HG03103 (cell line): Measurements from ENCODE around the gene ADNP2.

Experiments
- ATAC-seq: cut with Tn5 transposase; IDR thresholded peaks from one replicate; pipeline ENCODE4 v1.9.1; 2021; ENCODE audit warnings: low read depth; ENCODE audit not compliant: unreplicated experiment

ADNP2 gene

DNA sequence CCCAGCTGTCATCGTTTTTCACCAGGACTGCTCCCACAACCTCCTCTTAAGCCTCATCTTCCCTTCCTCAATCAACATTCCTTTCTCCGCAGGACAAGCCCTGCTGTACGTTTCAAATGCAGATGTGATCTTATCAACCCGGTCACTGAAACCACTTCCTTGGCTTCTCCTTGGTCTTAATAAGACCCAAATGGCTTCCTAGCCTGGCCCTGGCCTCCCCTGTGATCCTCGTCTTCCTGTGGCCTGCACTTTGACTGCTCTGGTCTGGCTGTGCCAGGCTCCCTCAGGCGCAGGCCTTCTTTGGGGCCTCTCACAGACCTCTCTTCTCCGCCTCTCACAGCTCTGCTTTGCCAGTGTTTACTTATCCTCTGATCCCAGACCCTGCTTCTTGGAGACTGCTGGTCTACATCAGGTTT is 4.7 kb upstream of the ADNP2 start:
- ATAC-seq: no peak

DNA sequence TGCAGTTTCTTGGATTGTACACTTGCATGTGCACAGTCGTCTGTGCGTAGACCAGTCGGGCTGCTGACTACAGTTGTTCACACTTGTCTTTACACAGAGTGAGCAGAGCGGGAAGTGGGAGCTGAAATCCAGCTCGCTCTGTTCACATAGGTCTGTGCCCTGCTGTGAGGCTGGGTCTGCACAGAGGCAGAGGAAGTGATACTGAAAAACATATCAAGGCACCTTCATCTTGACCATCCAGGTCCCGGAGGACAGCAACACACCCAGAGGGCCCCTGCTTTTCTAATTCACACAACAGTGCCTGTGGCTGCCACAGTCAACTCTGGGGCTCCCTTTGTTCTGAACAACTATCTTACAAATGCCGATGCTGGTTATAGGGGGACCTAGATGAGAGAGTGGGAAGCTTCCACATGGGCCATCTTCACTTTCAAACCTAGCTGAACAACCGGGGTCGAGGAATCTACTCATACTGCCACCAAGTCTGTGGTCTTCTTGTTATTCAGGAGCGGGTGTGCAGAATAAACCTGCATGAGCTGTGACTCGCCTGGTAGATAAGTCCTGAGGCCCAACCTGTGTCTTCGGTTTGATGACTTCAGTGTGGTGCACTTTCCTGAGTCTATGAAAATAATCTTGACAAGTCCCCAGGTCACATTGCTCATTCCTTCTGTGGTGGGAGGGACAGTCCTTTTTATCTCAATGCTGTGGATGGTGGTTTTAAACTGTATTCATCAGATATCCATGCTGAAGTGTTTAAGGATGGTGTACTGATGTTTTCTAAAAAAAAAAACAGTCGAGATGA is 3.5 kb upstream of the ADNP2 start:
- ATAC-seq: peak; percentile 47

DNA sequence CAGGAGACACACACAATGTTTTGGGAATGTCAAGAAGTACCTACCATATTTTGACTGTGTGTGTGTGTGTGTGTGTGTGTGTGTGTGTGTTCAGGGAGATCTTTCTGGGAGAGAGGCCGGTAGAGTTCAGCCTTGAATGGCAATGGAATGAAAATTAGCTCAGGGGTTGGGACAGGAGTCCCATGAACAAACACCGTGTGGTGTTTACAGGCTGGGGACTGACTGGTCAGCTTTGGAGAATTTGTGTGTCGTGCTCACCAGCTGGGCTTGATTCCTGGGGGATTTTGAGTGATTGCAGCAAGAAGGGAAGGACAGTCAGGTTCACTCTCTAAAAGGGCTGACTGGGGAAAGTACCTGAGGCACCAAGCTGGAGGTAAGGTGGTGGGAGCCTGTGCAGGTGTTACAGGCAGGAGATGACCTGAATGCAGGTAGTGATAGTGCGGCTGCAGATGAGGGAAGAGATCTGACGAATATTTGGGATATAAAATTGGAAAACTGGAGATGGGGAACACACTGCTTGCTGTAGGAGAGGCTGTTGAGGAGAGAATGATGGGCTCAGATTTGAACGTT is 2.5 kb upstream of the ADNP2 start:
- ATAC-seq: no peak

DNA sequence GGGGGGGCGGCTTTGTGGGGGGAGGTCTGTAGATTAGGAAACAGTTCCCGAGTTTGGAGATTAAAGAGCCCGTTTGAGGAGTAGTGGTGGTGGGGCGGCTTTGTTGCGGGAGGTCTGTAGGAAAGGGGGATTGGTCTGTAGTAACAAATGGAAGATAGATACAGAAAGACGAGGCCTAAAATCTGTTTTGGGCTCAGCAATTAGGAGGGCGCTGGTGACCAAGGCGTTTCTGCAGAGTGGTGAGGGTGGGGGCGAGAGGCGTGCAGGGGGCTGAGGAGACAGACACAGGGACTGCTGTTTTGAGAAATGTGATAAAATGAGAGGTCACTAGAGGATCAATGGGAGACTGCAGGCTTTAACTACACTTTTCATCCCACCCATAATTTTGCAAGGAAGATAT is 1.6 kb upstream of the ADNP2 start:
- no peak for ATAC-seq

DNA sequence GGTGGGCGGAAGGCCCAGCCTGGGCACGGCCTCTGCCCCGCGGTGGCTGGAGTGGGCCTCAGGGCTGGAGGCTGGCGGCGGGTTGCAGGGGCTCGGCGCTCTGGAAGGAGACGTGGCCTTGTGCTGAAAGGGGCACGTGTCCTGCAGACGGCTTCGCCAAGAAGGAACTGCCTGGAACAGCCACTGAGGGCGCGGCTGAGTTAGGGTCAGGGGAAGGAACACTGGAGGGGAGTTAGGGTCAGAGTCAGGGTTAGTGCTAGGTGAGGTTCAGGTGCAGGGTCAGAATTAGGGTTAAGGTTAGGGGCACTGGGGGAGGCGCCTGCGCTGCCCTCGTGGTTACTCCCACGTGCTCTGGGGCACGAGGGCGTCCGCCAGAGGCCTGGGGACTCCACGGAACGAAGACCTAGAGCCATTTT is 933 bp upstream of the ADNP2 start:
- no peak for ATAC-seq

DNA sequence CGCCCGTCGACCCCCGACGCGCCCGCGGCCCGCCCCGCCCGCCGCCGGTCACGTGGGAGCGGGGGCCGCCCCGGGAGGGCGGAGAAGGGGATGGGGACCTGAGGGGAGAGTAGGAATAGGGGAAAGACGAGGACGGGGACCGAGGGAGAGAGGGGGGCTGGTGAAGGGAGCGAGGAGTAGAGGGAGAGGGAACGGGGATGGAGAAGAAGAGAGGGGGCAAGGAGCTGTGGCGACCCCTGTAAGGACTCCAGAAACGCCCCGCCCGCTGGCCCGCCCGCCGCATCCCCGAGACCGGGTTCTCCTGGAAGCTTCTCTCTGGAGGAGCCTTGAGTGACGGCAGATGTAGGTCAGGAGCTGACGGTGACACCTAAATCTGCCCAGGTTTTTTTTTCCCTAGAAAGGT is 615 bp downstream of the ADNP2 start:
- no peak for ATAC-seq

DNA sequence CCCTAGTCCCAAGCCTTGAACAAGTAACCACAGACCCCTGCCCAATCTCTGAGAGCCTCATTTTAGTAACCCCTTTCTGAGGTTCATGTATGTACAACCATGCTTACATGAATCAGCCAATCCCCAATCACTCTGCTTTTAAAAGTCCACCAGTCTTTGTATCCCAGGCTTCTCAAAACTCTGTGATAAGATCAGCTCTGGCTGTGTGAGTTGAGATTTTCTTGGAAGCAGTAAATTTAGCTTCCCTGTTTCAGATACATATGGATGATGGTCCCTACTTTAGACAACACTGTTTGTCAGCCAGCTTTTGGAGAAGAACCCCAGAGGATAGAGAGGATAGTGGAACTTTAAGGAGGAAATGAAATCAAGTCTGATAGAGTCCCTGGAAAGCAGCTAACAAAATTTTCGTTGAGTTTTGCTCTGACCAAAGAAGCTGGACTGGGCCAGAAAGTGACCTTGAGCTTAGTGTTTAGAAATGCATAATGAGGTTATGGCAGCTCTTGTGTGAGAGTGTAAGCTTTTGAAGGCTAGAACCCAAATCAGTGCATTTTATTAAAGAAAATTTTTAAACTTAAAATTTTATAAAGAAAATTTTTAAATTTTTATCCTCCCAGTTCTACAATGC is 3.7 kb downstream of the ADNP2 start:
- ATAC-seq: no peak

DNA sequence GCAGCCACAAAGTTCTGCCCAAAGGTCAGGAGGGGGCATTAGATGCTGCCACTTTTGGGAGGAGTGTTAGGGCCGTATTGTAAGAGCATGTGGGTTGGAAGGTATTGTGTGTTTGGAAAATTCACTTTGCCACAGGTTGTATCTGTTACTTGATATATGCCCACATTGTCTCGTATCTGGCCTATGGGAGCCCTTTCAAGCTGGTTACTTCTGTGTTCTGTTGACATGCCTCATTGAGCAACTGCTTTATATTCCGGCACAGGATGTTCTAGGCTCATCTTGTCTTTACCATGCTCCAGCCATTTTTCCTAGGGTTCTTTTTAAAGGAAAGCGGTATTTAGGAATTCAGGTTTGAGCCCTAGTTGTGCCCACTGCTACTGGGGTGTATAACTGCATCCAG is 6.0 kb downstream of the ADNP2 start:
- ATAC-seq: no peak

DNA sequence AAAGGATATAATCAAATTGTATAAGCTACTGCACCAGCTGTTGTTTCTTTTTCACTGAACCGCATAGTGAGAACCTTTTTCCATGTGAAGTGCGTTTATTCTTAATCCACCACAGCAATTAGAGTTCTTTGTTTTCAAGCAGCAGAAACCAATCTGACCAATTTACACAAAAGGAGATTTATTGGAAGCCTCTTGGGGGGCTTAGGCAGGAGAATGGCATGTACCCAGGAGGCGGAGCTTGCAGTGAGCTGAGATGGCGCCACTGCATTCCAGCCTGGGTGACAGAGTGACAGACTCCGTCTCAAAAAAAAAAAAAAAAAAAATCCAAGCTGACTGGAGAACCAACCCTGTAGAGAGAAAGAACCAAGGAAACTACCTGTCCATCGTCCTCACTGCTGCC is 10.0 kb downstream of the ADNP2 start:
- ATAC-seq: no peak

DNA sequence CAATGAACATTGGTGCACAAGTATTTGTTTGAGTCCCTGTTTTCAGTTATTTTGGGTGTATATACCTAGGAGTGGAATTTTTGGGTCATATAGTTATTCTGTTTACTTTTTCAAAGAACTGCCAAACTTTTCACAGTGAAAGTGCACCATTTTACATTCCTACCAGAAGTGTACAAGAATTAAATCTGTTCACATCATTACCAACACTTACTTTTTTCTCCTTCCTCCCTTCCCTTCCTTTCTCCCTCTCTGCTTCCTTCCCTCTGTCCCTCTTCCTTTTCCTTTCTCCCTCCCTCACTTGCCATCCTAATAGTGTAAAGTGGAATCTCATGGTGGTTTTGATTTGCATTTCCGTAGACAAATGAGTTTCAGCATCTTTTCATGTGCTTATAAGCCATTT is 11.9 kb downstream of the ADNP2 start:
- ATAC-seq: no peak

DNA sequence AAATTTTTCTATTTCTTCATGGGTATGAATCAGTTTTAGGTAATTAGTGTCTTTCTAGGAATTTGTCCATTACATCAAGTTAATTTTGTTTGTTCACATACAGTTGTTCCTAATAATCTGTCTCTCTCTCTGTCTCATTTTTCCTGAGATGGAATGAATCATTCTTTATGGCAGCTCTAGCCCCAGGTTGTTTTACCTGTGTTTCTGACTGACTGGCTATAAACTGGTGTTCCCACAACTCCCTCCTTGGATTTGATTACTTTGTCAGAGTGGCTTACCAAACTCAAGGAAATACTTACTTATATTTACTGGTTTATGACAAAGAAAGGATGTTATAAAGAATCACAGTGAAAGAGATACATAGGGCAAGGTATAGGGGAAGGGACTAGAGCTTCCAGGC is 15.1 kb downstream of the ADNP2 start:
- no peak for ATAC-seq

DNA sequence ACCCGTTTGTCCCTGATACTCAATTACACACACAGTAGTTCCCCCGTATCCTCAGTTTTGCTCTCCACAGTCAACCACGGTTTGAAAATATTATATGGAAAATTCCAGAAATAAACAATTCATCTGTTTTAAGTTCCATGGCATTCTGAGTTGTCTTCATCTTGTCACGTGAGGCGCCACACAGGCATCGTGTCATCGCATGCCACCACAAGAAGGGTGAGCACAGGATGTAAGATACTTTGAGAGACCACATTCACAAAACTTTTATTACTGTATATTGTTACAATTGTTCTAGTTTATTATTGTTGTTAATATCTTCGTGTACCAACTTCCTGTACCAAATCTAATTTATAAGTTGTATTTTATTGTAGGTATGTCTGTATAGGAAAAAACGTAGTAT is 17.7 kb downstream of the ADNP2 start:
- no peak for ATAC-seq

DNA sequence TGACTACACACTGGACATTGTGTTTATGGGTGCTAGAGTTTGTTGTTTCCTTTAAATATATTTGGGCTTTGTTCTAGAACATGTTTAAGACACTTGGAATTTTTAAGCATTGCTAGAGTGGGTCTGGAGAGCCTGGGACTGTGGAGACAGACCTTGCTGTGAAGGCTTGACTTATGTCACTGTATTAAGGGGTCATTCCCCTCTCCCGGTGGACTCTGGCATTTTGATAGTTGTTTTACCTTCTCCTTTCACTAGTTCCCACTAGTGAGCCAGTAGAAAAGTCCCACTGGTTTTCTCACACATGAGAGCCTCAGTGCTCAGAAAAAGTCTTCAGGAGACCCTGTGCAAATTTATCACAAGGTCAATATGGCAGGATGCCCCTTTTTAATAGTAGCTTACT is 18.6 kb downstream of the ADNP2 start:
- no peak for ATAC-seq

DNA sequence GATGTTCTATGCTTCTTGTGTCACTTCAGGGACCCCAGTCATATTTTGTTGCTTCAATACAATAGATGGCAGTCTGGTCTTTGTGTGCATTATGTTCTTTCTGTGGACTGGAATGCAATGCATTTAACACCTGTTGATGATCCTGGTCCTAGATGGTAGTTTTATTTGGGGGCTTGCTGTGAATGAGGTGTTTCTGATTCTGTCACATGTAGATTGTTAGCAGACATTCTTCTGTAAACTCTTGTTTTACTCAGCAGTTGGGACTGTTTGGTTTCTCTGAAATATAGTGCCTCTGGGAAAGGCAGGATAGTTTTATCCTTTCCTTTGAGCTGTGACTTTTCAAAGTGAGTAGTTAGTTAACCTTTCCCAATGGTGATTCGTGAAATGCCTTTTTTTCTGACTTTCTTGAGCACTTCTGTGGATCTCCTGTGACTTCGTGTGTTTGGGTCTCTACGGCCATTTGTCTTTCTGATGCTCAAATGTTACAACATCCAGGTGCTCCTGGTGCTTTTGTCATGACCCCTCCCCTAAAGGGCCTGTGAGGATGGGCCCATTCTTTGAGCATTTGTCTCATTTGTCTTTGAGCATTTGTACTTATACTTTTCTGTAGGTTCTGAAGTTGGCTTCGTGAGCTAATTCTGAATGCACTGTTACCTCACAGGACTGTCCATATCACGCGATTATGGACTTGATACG is 20.8 kb downstream of the ADNP2 start:
- ATAC-seq: no peak

DNA sequence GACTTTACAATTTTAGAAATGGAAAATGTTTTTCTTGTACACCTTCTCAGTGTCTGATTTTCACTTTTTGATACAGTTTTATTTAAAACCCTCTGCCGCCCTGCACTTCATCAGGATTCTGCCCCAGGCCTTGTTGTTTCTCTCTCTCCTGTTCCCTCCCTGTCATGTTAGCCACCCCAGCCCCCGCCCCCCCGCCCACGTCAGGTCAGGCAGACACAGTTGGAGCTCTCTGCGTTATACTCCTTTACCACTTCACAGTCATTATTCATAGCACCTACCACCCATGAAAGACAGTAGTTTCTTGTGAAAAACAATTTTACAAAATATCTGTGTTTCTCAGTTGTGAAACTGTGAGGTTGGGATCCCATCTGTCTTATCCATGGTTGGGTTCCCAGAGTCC is 21.5 kb downstream of the ADNP2 start:
- no peak for ATAC-seq

DNA sequence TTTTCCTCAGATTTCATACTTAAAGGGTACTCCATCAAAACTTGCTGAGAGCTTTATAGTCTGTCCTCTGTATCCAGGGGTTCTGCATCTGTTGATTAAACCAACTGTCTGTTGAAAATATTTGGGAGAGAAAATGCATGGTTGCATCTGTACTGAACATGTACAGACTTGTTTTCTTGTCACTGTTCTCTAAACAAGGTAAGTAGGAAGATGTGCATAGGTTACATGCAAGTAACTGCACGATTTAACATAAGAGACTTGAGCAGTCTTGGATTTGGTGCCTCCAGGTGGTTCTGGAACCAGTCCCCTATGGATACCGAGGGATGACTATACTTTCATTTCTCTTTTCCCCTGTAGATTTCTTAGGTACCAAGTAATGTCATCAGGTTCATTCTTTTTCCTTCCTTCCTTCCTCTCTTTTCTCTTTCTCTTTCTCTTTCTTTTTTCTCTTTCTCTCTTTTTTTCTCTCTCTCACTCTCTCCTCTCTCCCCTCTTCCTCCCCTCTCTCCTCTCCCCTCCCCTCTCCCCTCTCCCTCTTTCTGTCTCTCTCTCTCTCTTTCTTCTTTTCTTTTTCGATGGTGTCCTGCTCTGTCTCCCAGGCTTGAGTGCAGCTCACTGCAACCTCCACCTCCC is 23.2 kb downstream of the ADNP2 start:
- no peak for ATAC-seq

DNA sequence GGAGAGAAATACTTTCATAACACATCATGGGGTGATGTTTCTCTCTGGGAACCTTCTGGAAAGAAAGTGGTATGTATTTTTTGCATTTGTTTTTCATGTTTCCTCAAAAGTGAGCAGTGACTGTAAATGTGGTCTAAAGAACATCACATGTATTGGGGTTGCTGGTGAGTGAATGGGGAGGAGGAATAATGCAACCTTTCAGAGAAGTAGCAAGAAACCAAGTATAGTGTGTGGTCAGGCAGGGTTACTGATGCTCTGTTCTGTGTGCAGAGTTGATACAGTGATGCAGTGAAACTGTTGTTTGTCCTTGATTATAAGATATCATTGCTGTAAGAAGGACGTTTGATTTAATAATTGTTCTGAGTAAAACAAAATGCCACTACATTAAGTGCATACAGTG is 24.1 kb downstream of the ADNP2 start:
- ATAC-seq: no peak

DNA sequence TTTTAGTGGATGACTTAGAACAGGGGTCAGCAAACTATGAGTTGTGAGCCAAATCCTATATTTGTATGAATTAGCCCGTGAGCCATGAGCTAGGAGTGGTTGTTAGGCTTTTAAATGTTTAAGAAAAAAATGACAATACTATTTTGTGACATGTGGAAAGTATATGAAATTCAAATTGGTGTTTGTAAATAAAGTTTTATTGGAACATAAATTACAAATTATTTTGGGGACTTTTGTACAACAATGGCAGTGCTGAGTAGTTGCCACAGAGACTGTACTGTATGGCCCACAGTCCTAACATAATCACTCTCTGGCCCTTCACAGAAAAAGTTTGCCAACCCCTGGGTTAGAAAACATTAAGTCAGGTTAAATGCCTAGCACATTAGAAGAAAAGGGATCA is 26.1 kb downstream of the ADNP2 start:
- ATAC-seq: no peak

DNA sequence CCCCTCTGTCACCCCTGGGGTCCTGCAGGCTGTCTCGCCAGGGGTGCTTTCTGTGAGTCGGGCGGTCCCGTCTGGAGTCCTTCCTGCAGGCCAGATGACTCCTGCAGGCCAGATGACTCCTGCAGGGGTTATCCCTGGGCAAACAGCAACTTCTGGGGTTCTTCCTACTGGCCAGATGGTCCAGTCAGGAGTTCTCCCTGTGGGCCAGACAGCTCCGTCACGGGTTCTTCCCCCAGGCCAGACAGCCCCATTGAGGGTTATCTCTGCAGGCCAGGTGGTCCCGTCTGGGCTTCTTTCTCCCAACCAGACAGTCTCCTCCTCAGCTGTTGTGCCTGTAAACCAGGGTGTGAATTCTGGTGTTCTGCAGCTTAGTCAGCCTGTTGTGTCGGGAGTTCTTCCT is 27.6 kb downstream of the ADNP2 start:
- no peak for ATAC-seq

DNA sequence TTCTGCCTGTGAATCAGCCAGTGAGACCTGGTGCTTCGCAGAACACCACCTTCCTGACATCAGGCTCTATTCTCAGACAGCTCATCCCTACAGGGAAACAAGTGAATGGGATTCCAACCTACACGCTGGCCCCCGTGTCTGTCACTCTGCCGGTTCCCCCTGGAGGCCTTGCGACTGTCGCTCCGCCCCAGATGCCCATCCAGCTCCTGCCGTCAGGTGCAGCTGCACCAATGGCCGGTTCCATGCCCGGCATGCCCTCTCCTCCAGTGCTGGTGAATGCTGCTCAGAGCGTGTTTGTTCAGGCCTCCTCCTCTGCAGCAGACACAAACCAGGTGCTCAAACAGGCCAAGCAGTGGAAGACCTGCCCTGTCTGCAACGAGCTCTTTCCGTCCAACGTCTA is 28.1 kb downstream of the ADNP2 start:
- ATAC-seq: no peak

DNA sequence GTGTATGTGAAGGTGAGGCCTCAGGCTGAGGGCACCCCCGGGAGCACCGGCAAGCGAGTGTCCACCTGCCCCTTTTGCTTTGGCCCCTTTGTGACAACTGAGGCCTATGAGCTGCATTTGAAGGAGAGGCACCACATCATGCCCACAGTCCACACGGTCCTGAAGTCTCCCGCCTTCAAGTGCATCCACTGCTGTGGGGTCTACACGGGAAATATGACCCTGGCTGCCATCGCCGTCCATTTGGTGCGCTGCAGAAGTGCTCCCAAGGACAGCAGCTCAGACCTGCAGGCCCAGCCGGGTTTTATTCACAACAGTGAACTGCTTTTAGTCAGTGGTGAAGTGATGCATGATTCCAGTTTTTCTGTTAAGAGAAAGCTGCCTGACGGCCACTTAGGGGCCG is 28.9 kb downstream of the ADNP2 start:
- no peak for ATAC-seq
